Central memory CD8-positive, alpha-beta T cell (primary cell): ENCODE data around the gene LPCAT1.
"Not testable (repeated sequence)": the region's sequence is repeated elsewhere in the genome, so short reads cannot be mapped to it uniquely, and the experiment has no call there.

ENCODE experiments used
- ATAC-seq: fragments of 150-1000 bp; cut with Tn5 transposase; replicated peaks from 2 replicates; pipeline ENCODE4 v1.10.0; 2022; ENCODE audit warnings: mild to moderate bottlenecking, moderate FRiP score, moderate number of reproducible peaks; ENCODE audit not compliant: poor library complexity, severe bottlenecking; ENCODE audit errors: extremely low read depth
- DNase-seq, 2 donors: peaks; one replicate each; pipeline ENCODE4 v3.0.0; 2021; ENCODE audit warnings: low spot score in 2 of 2
- H3K27ac Mint-ChIP-seq: one replicate; pipeline ENCODE4 v1.8.0; 2022; ENCODE audit warnings: low read depth, mild to moderate bottlenecking, moderate library complexity, mixed read lengths
- H3K27me3 Mint-ChIP-seq: one replicate; pipeline ENCODE4 v1.8.0; 2022; ENCODE audit warnings: mixed read lengths
- H3K36me3 Mint-ChIP-seq: one replicate; pipeline ENCODE4 v1.8.0; 2022; ENCODE audit warnings: mild to moderate bottlenecking, moderate library complexity, mixed read lengths; ENCODE audit not compliant: insufficient read depth
- H3K4me1 Mint-ChIP-seq: one replicate; pipeline ENCODE4 v1.8.0; 2022; ENCODE audit warnings: mixed read lengths
- H3K4me3 Mint-ChIP-seq: one replicate; pipeline ENCODE4 v1.8.0; 2022; ENCODE audit warnings: mild to moderate bottlenecking, moderate library complexity, mixed read lengths
- H3K9me3 Mint-ChIP-seq: one replicate; pipeline ENCODE4 v1.8.0; 2022; ENCODE audit warnings: mixed read lengths

LPCAT1 gene

GRCh38 chr5:1523793-1524480, at the start of gene LPCAT1:
Gene LPCAT1 (minus strand): TSS chr5:1523960. CDS start chr5:1523844, 116 bp downstream.
- H3K27ac Mint-ChIP-seq = peak within 1 kb of the TSS; percentile 97
- H3K4me3 Mint-ChIP-seq = peak within 1 kb of the TSS; percentile 98
- peak; percentile 57 to 69 for DNase-seq
- H3K4me1 Mint-ChIP-seq = peaks cover 40% of the 10 kb centered on the region
- H3K27me3 Mint-ChIP-seq = no peaks in the 10 kb centered on the region
- H3K9me3 Mint-ChIP-seq = no peaks in the 10 kb centered on the region
- H3K36me3 Mint-ChIP-seq = peaks cover 28% of the 10 kb centered on the region
- peak; percentile 69 for ATAC-seq

GRCh38 chr5:1571875-1572274, 48.1 kb upstream of the LPCAT1 start:
- H3K4me3 Mint-ChIP-seq, H3K4me1 Mint-ChIP-seq, H3K27ac Mint-ChIP-seq, H3K9me3 Mint-ChIP-seq, H3K36me3 Mint-ChIP-seq, H3K27me3 Mint-ChIP-seq, DNase-seq, ATAC-seq: not testable (repeated sequence)

- peak overlapping the region; percentile 22 for H3K27ac Mint-ChIP-seq
- no peaks in the 10 kb centered on the region for H3K4me1 Mint-ChIP-seq
- peaks cover 6% of the 10 kb centered on the region for H3K36me3 Mint-ChIP-seq
- ATAC-seq (no peak), DNase-seq (no peak)
- H3K4me3 Mint-ChIP-seq = no peak overlapping the region
- no peaks in the 10 kb centered on the region for H3K27me3 Mint-ChIP-seq
- H3K9me3 Mint-ChIP-seq = no peaks in the 10 kb centered on the region
Measured at GRCh38 chr5:1570975-1571374, 47.2 kb upstream of the LPCAT1 start.

- Mint-ChIP-seq H3K9me3 (no peaks in the 10 kb centered on the region), H3K4me3 (no peak overlapping the region), H3K4me1 (no peaks in the 10 kb centered on the region), H3K27ac (no peak overlapping the region), H3K36me3 (peaks cover 3% of the 10 kb centered on the region), H3K27me3 (no peaks in the 10 kb centered on the region)
- no peak for DNase-seq
- ATAC-seq = no peak
Measured at GRCh38 chr5:1568201-1568979, 44.6 kb upstream of the LPCAT1 start.

- not testable (repeated sequence) for H3K9me3 Mint-ChIP-seq, DNase-seq, H3K27ac Mint-ChIP-seq
Measured at GRCh38 chr5:1567527-1568200, 43.9 kb upstream of the LPCAT1 start.

GRCh38 chr5:1565737-1566734, 42.3 kb upstream of the LPCAT1 start:
- Mint-ChIP-seq H3K36me3 (peaks cover 2% of the 10 kb centered on the region), H3K27ac (no peak overlapping the region), H3K4me3 (no peak overlapping the region), H3K4me1 (peaks cover 3% of the 10 kb centered on the region), H3K9me3 (no peaks in the 10 kb centered on the region), H3K27me3 (peaks cover 5% of the 10 kb centered on the region)
- ATAC-seq (no peak), DNase-seq (no peak)

More at GRCh38 chr5:1567527-1568200, 43.9 kb upstream of the LPCAT1 start:
- H3K4me3 Mint-ChIP-seq, H3K27me3 Mint-ChIP-seq, H3K4me1 Mint-ChIP-seq, ATAC-seq, H3K36me3 Mint-ChIP-seq: not testable (repeated sequence)

GRCh38 chr5:1564824-1565736, 41.3 kb upstream of the LPCAT1 start:
- H3K4me3 Mint-ChIP-seq = no peak overlapping the region
- H3K27ac Mint-ChIP-seq = no peak overlapping the region
- H3K4me1 Mint-ChIP-seq = peaks cover 4% of the 10 kb centered on the region
- no peaks in the 10 kb centered on the region for H3K36me3 Mint-ChIP-seq
- DNase-seq = no peak
- H3K9me3 Mint-ChIP-seq = no peaks in the 10 kb centered on the region
- no peak for ATAC-seq
- peaks cover 7% of the 10 kb centered on the region for H3K27me3 Mint-ChIP-seq

- peaks cover 7% of the 10 kb centered on the region for H3K27me3 Mint-ChIP-seq
- H3K27ac Mint-ChIP-seq = no peak overlapping the region
- peaks cover 4% of the 10 kb centered on the region for H3K4me1 Mint-ChIP-seq
- ATAC-seq = no peak
- DNase-seq = no peak
- no peak overlapping the region for H3K4me3 Mint-ChIP-seq
- no peaks in the 10 kb centered on the region for H3K36me3 Mint-ChIP-seq
- H3K9me3 Mint-ChIP-seq = no peaks in the 10 kb centered on the region
Measured at GRCh38 chr5:1564182-1564748, 40.5 kb upstream of the LPCAT1 start.

GRCh38 chr5:1563617-1564181, 39.9 kb upstream of the LPCAT1 start:
- H3K36me3 Mint-ChIP-seq = no peaks in the 10 kb centered on the region
- ATAC-seq = no peak
- no peaks in the 10 kb centered on the region for H3K9me3 Mint-ChIP-seq
- no peak for DNase-seq
- no peak overlapping the region for H3K27ac Mint-ChIP-seq
- H3K4me3 Mint-ChIP-seq = no peak overlapping the region
- H3K27me3 Mint-ChIP-seq = peaks cover 7% of the 10 kb centered on the region
- peaks cover 4% of the 10 kb centered on the region for H3K4me1 Mint-ChIP-seq

- no peak for DNase-seq
- H3K4me1 Mint-ChIP-seq = peaks cover 4% of the 10 kb centered on the region
Measured at GRCh38 chr5:1563051-1563461, 39.3 kb upstream of the LPCAT1 start.

GRCh38 chr5:1562599-1562998, 38.8 kb upstream of the LPCAT1 start:
- no peak for DNase-seq
- ATAC-seq = no peak
- Mint-ChIP-seq H3K4me3 (no peak overlapping the region), H3K36me3 (no peaks in the 10 kb centered on the region), H3K27me3 (peaks cover 7% of the 10 kb centered on the region), H3K27ac (no peak overlapping the region), H3K4me1 (peaks cover 4% of the 10 kb centered on the region), H3K9me3 (no peaks in the 10 kb centered on the region)

More at GRCh38 chr5:1563051-1563461, 39.3 kb upstream of the LPCAT1 start:
- Mint-ChIP-seq H3K36me3 (no peaks in the 10 kb centered on the region), H3K9me3 (no peaks in the 10 kb centered on the region), H3K27me3 (peaks cover 7% of the 10 kb centered on the region), H3K27ac (no peak overlapping the region), H3K4me3 (no peak overlapping the region)
- ATAC-seq = no peak
